ENCODE data around the gene BTBD19.
"Not testable (repeated sequence)": the region's sequence is repeated elsewhere in the genome, so short reads cannot be mapped to it uniquely, and the experiment has no call there.

BTBD19 gene

DNA sequence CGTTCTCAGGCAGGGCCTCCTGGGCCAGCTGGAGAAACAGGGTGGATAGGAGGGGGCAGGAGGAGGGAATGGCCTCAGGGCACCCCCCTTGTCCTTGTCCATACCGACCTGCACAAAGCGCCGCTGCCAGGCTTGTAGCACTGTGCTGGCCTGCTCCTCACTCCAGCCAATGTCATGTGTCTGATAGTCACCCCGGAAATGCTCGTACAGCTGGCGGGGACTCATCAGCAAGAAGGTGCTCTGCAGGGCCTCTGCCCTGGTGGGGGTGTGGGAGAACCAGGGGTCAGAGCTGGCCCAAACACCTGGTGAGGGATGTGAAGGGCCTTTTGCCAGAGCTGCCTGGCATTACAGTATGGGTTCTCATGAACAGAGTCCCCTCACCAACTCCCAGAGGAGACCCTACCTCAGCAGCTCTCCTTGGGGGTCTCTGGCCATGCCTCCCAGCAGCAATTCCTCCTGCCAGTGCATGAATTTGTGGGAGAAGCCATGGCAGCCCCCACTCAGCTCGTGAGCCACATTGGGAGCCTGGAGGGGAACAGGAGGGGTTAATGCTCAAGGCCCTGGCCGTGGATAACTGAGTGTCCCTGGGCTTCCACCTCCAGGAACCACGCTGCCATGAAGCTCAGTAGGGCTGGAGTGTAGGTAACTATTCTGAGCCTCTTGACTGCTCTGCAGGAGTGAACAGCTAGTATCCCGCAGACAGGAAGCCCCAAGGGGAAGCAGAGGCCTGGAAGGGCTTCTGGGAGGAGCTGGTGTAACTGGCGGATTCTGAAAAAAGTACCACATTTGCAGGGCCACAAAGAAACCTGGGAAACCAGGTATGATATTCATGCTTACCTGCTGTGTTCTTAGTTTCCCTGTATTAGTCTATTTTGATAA is 21.4 kb downstream of the BTBD19 start:
- DNase-seq: no peak

DNA sequence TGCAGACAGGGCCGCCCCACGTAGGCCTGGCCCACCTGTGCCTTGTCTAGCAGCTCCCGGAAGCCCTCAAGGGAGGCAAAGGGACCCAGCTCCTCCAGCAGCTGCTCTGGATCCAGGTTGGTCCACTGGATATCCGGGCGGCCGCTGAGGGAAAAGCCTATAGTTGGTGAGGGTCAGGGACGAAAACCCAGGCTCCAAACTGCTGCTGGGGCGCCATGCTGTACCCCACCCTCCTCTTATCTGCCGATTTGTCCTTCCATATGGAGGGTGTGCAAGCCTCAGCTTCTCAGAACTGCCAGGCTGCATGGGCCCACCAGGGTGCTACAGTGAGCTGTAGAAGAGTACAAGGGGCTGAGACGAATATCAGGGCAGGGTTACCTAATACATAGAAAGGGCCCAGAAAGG is 22.6 kb downstream of the BTBD19 start:
- no peak for DNase-seq

DNA sequence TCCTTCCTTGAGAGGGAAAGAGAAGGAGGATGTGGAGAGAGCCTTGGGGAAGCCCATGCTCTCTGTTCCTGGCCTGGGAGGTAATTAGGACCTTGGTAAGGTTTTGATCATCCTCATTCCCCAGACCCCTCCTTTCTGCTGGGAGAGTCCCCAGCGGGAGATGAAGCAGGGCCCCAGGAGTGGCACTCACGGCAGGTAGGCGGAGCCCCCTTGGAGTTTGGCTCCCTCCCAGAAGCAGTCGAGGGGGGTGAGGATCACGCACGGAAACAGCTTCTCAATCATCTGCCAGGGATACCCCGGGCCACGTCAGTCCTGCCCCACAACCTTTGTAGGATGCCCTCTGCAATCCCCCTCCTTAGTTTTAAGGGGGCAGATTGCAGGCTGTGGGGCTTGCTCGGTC is 23.2 kb downstream of the BTBD19 start:
- DNase-seq: no peak

DNA sequence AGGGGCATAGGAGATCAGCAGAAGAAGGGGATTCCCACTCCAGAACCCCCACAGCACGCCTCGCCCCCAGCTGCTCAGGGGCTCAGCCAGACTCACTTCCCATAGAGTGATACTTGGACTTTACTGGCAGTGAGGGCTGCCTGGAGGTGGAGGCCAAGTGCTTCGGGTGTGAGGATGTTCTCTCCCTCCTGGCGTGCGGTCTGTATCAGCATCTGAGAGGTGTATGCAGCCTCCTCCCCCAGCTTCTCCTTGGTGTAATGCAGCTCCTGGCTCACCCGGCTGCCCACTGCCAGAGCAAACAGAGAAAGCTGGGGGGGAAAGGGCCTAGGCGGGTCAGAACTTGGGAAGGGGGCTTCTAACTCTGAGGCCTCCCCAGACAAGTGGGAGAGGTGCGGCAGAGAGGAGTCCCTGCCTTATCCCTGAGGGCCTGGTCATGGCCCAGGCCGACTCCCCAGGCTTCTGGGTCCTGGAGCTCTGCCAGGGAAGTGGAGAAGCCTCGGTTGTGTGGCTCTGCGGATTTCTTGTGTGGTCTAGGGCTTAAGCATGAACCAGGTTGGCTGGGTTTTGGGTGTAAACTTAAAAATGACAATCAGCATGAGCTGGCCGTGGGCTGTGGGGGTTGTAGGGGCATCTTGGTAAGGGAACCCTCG is 23.9 kb downstream of the BTBD19 start:
- no peak for DNase-seq

DNA sequence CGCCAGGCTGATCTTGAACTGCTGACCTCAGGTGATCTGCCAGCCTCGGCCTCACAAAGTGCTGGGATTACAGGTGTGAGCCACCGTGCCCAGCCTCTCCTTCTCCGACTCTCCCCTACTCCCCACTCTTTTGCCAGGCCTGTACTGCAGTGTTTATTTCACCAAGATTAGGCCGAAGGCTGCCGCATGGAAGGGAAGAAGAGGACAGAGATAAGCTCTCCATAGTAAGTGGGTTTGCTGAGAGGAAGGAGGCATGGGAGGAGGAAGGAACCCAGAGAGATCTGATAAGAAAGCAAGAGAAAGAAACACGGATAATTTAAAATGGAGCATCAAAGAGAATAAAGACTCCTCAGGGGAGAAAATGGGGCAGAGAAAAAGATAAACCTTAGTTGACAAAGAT is 26.0 kb downstream of the BTBD19 start:
- DNase-seq: no peak

DNA sequence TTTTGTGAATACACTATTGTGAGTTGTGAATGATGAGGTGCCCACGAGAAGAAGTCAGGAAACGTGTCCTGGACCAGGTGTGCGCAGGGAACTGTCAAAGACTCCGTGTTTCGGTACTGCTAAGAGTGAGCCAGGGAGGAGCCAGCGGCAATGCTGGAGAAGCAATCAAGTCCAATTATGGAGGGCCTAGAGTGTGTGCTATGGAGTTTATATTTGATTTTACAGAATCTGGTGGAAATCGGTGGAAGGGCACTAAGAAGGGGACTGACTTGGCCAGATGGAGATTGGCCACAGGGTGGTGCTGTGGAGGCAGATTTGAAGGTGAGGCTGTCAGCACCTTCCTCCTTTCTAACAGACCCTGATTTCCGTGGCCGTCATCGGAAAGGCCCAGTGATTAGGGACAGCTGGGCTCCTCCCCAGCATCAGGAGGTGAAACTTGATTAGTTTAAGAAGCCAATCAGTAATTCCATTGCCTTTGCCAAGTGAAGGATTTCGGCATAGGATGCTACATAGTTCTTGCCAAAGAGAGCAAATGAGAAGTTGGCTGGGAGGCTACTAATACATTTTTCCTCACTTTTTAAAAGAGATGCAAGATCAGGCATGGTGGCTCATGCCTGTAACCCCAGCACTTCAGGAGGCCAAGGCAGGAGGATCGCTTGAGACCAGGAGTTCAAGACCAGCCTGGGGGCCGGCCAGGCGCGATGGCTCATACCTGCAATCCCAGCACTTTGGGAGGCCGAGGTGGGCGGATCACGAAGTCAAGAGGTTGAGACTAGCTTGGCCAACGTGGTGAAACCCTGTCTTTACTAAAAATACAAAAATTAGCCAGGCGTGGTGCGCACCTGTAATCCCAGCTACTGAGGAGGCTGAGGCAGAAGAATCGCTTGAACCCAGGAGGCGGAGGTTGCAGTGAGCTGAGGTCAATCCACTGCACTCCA is 27.7 kb downstream of the BTBD19 start:
- DNase-seq: peak; percentile 81 to 90

DNA sequence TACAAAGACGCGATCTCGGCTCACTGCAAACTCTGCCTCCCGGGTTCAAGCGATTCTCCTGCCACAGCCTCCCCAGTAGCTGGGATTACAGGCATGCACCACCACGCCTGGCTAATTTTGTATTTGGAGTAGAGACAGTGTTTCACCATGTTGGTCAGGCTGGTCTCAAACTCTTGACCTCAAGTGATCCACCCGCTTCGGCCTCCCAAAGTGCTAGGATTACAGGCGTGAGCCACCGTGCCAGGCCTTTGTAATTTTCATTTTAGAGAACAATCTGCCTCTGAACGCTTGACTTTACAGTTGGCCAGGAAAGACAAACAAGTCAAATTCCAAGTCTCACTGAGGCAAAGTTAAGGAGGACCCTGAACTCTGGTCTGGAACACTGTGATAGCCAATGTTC is 30.0 kb downstream of the BTBD19 start:
- not testable (repeated sequence) for DNase-seq

DNA sequence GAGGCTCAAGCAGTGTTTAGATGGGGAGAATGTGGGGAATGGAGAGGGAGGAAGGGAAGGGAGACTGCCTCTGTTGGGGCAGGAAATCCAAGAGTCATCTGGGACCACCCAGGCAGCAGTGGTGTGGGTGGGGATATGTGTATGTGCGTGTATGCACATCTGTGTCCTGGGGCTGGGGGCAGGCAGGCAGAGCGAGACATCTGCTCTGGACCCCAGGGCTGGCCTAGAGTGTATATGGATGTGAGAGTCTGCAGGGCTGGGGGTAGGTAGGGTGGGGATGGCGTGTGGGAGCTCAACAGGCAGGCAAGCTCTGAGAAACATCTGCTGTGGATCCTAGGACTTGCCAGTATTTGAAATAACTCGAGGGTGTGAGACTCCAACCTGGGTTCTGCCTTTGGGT is 31.3 kb downstream of the BTBD19 start:
- DNase-seq: no peak

DNA sequence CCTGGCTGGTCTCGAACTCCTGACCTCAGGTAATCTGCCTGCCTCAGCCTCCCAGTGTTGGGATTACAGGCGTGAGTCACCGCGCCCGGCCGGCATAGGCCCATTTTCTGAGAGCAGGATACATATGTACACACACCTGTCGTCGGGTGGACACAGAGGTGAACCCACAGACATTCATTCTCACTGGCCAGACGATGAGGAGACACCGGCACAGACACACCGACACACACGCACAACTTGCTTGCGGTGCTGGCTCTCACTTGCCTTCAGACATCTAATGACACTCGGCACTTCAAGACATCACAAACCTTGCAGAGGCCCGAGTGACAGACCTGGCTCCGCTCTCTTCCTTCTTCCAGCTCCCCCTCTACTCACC is 34.2 kb downstream of the BTBD19 start:
- DNase-seq: no peak

DNA sequence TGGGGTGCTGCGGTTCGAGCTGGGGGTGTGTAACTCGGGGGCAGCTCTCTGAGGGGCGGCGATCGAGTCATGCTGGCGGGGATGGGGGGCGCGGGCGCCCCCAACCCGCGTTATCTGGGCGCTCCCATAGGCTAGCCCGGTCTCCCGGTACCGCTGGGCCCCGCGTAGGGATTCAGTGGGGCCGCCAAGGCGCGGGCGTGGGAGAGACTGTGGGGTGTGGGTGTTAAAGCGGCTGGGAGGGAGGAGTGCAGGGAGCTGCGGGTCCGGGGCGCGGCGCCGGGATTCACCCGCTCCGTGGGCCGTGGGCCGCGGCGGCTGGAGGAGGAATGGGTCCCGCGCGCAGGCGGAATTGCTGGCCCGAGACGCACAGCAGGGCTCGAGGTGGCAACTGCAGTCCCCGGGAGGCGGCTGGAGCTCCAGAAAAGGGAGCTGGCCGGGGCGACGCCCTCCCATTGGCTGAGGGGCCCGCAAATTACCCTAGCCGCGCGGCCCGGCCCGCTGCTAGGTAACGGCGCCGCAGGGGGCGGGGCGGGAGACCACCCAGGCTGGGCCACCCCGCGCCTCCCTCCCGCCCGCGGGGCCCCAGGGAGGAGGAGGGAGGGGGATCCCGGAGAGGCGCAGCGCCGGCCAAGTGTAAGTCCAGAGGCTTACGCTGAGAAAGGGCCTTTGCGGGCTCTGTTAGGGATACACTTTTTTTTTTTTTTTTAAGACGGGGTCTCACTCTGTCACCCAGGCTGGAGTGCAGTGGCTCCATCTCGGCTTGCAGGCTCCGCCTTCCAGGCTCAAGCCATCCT is 34.7 kb downstream of the BTBD19 start, which contains the start of gene PTCH2:
Gene PTCH2, minus strand, starts transcription at position 392 of the 794 bp plus-strand sequence. Its CDS starts 321 bp downstream, at position 71.
- peak in 1 of 2 donors; percentile 18 for DNase-seq

DNA sequence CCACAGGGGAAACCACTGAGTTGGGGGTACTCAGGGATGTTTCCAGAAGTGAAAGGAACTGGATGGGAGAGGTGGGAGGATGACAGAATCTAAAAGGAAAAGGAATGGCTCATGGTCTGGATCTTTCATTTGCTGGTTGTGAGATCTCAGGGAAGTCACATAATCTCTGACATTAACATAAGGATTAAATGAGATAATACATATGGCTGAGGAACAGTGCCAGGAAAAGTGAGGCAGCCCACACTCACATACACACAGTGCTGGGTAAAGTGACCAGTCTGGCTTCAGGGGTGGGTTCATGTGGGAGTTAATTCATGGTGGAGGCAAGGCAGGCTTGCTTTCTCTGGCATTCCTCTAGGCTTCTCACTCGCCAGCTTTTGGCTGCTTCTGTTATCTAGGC is 38.7 kb downstream of the BTBD19 start:
- DNase-seq: no peak

DNA sequence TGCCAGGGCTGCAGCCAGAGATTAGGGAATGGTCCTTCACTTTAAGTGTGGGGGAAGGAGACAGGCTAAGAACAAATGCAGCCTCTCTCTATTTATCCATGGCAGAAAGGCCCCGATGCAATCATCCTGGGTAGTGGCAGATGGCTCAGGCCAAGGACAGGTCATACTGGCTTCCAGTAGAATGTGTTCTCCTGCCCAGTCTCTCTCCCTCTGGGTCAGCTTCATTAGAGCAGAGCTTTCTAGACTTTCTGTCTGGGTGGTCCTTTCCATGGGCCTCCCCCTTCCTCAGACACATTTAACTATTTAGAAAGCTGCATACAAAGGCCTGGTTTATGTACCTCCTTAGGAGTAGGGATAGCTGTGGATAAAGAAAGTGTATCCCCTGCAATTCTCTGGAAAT is 39.5 kb downstream of the BTBD19 start:
- no peak for DNase-seq

DNA sequence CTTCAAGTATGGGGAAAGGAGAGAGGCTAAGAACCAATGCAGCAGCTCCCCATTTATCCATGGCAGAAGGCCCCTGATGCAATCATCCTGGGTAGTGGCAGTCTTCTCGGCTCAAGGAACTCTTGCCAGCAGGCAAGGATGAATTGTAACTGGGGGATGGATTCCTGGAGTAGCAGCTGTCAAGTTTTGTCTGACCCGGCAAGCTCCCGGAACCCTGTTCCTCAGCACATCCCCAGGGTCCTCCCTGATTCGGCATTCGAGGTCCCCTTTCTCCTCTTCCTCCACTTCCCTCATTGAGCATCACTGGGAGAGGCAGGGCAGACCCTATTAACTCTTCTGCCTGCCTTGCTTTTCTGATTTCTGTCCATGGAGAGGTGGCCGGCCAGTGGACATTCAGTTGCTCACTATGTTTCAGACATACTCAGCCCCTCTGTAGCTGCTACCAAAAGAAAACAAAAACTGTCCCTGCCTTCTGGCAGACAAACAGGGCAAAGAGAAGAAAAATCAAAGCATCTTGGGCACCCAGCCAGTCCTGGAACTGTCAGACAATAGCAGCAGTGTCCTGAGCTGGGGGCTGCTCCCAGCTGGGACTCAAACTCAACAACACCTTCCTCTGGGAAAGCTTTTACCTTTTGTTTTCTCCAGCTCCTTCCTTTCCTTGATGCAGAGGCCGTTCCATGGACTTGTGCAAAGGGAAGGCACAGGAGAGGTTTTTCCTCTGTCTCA is 40.3 kb downstream of the BTBD19 start:
- no peak for DNase-seq

DNA sequence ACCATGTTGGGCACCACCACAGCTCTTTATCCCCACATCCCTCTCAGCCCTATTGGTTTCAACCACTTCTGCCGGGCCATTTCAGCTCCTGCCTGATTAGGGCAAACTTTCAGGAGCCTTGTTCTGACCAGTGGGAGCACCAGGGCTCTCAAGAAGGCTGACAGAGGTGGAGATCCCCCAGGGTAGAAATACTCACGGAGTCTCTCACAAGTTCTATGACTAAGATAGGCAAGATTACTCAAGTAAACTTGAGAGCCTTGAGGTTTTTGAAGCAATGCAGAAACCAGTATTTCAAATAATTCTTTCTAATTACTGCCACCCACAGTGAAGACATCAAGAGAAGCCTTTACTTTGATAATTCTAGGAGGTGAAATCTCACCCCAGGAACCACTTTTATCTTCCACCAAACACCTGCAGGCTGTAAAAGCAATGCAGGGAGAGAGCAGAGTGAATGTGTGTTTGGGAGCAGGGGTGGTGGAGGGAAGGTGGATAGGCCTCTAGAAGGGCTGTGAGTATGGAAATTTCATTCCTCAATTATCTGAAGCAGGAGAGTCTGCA is 41.3 kb downstream of the BTBD19 start:
- DNase-seq: no peak

DNA sequence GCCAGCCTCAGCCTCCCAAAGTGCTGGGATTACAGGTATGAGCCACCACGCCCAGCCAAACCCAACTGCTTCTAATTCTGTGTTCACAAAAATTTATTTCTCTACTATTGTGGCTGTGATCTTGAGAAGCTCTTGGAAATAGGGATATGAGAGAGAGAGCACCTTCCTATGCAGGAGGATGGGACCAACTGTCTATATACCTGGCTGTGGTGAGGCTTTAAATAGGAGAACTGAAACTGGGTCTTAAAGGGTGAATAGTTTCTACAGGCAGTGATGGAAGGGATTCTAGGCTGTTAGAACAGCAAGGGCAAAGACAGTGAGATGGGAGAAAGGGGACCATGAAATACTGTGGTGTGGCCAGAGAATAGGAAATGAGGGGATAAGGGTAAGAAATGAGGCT is 43.0 kb downstream of the BTBD19 start:
- DNase-seq: no peak

DNA sequence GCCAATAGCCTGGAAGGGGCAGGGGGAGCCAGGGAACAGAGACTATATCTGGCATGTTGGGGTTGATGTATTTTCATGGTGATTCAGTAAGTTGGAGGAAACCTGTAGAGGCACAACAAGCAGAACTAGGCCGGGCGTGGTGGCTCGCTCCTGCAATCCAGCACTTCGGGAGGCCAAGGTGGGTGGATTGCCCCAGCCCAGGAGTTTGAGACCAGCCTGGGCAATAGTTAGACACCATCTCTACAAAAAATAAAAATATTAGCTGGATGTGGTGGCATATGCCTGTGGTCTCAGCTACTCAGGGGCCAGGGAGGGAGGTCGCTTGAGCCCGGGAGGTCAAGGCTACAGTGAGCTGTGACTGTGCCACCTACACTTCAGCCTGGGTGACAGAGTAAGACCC is 44.9 kb downstream of the BTBD19 start:
- no peak for DNase-seq

DNA sequence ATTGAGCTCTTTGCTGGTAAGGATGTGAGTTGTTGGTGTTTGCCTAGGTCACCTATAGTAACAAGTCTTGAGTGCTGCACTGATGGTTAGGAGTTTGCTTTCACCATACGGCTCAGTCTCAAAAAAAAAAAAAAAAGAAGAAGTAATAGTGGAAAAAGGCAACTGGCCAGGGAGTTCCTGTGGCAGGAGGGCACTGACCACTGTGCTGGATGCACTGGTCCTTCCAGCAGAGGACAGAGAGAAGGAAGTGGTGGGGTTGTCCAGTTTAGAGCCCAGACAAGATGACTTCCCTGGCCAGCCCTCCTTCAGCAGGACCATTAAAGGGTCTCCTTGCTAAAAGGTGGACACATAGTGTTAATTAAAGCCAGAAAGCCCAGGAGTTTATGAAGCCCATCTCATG is 46.6 kb downstream of the BTBD19 start:
- no peak for DNase-seq

DNA sequence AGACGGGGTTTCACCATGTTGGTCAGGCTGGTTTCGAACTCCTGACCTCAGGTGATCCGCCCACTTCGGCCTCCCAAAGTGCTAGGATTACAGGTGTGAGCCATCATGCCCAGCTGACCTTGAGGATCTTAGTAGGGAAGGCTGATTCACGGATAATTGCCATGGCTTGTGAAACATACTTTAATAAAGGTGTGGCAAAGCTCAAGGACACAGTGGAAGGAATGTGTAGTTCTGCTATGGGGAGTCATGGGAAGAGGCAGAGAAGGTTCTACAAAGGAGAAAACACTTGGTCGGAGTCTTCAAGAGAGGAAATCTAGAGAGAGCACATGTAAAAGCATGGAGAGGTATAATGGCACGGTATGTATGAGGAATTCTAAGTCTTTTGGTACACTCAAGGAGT is 47.4 kb downstream of the BTBD19 start:
- no peak for DNase-seq

DNA sequence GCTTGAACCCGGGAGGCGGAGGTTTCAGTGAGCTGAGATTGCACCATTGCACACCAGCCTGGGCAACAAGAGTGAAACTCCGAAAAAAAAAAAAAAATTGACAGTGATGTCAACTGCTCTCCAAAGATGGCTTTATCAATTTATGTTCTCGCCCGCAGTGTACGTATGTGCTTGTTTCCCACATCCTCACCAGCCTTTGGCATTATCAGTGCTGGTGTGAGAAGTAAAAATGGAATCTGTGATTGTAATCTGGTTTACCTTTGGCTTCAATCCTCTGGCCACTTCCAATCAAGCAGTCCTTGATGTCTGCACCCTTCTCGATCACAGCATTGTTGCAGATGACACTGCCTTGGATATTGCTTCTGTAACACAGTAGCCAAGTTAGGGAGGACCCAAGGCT is 49.1 kb downstream of the BTBD19 start:
- DNase-seq: no peak

DNA sequence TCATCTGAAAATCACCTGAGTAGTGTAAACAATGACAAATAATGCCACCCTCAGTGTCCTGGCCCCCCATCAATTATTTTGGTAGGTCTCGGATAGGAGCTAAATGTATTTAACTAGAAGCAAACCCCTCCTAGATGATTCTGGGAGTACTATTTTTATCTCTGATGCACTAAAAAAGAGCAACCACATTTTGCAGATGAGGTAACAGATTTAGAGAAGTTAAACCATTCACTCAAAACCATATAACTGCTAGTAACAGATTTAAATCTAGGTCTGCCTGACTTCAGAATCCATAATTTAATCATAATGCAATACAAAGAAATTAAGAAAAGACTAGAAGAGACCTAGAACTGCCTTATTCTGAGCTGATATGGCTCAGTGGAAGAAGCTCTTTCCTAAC is 52.0 kb downstream of the BTBD19 start:
- DNase-seq: no peak

DNA sequence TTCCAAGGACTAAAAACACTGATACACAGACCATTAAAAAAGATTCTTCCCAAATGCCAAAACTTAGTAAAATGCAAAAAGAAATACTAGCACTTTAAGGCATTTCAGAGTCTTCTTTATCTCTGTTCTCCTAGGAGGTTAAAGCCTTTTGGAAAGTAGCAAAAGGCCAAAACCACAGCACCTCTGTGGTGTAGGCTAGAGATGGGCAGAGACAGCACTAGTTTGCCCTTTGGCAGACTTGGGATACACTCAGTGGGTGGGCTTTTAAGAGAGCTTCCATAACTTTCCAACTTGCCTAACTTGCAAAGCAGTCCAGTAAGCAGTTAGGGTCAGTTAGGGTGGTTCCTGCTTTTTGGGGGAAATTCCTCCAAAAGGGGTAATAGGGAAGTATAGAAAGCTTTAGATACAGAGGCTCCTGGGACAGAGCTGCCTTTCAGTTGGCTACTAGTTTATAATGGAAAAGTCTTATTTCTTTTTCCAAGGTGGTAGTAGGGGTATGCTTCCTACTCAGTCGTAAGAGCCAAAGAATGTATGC is 52.6 kb downstream of the BTBD19 start:
- DNase-seq: no peak
